GM12873 (cell line): Measurements from ENCODE around the gene AGPAT2.

Source experiments
- TF ChIP-seq, protein P1 (sequence below): IDR thresholded peaks from 2 replicates; pipeline ENCODE4 v1.5.1; 2012; ENCODE audit warnings: low read depth, mild to moderate bottlenecking, moderate library complexity, low read length, control low read depth; ENCODE audit not compliant: insufficient read depth; ENCODE audit errors: missing control alignments

The AGPAT2 gene

DNA sequence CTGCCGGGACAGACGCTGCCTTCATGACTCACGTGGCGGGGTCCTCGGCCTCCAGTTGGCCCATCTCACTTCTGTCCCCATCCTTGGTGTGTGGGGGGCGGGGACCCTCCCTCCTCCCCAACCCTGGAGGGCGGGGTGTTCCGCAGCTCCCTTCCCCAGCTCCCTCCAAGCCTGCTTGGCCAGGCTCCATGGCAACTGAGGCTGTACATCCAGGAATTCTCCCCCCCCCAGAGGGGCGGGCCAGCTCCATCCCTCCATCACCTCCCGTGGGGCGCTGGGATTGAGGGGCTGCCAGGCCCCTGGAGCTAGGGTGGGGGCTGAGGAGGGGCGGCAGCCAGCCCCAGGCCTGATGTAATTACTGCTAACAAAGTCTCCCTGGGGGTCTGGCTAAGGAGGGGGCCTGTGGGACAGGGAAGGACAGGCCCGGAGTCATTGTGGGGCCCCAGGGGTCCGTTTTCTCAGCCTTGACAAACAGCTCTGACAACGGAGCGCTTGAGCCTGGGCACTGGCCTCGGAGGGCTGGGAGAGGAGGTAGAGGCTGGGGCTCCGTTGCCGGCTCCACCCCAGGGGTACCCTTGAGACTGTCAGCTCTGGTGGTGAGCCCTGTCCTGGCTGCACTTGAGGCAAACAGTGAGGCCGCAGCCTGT, 33.1 kb upstream of the AGPAT2 start:
- TF ChIP-seq, protein P1, sequence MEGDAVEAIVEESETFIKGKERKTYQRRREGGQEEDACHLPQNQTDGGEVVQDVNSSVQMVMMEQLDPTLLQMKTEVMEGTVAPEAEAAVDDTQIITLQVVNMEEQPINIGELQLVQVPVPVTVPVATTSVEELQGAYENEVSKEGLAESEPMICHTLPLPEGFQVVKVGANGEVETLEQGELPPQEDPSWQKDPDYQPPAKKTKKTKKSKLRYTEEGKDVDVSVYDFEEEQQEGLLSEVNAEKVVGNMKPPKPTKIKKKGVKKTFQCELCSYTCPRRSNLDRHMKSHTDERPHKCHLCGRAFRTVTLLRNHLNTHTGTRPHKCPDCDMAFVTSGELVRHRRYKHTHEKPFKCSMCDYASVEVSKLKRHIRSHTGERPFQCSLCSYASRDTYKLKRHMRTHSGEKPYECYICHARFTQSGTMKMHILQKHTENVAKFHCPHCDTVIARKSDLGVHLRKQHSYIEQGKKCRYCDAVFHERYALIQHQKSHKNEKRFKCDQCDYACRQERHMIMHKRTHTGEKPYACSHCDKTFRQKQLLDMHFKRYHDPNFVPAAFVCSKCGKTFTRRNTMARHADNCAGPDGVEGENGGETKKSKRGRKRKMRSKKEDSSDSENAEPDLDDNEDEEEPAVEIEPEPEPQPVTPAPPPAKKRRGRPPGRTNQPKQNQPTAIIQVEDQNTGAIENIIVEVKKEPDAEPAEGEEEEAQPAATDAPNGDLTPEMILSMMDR: no peak

- TF ChIP-seq, protein P1: no peak
These were observed 32.1 kb upstream of the AGPAT2 start for GRCh38 chr9:136719195-136719880.

- TF ChIP-seq, protein P1: no peak
These were observed 31.3 kb upstream of the AGPAT2 start for GRCh38 chr9:136718345-136719194.

GRCh38 chr9:136717399-136717798, 30.1 kb upstream of the AGPAT2 start:
- TF ChIP-seq, protein P1: no peak

DNA sequence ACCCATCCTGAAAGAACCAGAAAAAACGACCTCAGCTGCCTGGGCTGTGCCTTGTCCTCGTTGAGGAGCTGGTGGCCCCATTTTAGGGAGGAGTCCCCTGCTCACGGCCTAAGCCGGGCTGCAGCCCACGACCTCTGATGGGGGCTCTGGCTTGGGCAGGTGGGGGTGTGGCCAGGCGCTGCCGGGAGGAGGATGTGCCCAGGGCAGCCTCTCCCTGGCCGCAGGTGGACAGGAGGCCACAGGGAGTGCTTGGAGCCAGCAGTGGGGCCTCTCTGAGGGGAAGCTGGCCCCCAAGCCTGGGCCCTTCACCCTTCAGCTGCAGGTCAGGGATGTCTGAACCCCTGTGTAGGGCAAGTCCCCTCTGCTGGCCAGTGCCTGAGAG, 27.6 kb upstream of the AGPAT2 start:
- TF ChIP-seq, protein P1: no peak

DNA sequence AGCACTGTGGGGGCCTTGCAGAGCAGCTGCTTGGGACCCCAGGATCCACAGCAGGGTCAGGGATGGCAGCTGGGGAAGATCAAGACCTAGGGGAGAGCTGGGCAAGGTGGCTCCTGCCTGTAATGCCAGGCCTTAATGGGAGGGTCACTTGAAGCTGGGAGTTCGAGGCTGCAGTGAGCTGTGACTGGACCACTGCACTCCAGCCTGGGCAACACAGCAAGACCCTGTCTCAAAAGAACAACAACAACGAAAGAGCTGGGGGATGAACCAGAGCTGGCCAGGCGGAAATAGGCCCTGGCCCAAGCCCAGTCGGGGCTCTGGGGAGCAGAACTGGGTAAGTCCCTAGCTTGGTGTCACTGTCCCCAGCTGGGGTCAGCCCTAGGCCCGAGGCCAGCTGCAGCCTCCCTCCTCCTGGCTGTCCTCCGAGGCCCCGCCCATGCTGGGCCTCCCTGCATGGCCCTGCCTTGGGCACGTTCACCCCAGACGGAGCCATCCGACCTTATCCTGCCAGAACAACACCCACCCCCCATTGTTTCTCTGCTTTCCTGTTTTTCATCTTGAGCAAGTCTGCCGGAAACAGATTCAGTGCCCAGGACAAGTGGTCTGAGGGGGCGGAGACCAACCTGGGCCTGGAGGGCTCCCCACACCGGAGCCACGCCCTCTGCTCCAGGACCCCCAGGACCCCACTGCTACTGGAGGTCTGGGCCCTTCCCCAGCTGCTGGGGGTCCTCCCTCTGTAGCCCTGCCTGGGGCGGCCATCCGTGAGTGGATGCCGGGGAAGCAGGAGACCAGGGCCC, 27.0 kb upstream of the AGPAT2 start:
- TF ChIP-seq, protein P1: no peak

DNA sequence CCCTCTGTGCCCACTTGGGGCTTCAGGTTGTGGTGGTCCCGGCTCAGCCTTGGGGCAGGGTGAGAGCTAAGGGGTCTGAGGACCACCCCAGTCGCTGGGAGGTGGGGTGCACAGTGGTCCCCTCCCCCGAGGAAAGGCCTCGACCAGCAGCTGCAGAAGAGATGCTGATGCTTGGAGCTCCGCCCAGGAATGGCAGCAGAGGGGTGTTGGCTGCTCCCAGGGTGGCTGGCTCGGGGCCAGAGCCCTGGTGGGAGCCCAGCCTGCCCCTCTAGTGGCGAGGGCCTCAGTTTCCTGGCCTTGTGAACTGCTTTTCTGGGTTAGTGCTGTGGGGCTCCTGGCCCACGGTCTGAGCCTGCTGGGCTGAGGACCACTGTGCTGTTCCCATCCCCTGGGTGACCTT, 26.3 kb upstream of the AGPAT2 start:
- TF ChIP-seq, protein P1: no peak
